Epithelial cell of esophagus (primary cell): ENCODE measurements around the gene CDH15.

Experiments
- DNase-seq: peaks from one replicate; pipeline ENCODE4 v3.0.0; 2010; ENCODE audit warnings: low read depth
- H3K4me3 ChIP-seq: 2 replicates; pipeline ENCODE4 v1.5.1; 2011; ENCODE audit warnings: mild to moderate bottlenecking, low read length, control low read depth
- CTCF ChIP-seq: IDR thresholded peaks from 2 replicates; pipeline ENCODE4 v1.5.1; 2011; ENCODE audit warnings: low read depth, mild to moderate bottlenecking, low read length, control low read depth, inconsistent platforms; ENCODE audit not compliant: insufficient read depth; ENCODE audit errors: missing control alignments

The CDH15 gene

DNA sequence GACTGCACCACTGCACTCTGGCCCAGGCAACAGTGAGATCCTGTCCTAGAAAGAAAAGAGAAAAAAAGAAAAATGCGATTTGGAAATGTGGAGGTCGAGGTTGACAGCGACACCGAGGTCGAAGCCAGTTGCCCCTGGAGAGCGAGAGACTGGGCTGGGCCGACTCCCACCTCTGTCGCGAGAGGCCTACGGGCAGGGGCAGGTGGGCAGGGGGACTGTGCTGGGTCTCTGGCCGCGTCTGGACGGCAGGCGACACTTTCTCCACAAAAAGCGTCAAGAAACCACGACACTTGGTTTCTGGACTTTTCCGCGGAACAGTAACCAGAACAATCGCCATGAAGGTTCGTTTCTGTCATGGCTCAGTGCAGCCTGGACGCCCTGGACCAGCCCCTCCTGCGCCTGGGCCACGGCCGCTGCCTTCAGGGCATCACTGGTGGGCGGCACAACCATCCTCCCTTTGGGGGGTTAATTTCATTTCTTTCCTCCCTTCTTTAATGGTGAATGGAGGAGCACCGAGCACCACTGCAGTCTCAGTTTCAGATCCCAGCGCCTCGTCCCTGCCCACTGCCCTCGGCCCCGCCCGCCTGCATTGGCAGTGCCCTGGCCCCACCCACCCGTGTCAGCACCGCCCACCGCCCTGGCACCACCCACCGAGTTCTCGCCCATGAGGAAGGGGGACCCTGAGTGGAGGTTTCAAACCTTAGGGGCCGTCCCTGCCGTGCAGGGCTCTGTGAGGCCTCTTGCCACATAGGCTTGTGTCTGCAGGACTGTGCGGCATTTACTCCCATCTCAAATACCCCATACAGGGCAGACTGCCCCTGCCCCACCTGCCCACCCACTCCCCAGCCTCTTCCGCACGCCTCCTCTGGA, 18.5 kb upstream of the CDH15 start:
- no peak overlapping the region for H3K4me3 ChIP-seq
- TF ChIP-seq CTCF, result no peak
- no peak for DNase-seq

DNA sequence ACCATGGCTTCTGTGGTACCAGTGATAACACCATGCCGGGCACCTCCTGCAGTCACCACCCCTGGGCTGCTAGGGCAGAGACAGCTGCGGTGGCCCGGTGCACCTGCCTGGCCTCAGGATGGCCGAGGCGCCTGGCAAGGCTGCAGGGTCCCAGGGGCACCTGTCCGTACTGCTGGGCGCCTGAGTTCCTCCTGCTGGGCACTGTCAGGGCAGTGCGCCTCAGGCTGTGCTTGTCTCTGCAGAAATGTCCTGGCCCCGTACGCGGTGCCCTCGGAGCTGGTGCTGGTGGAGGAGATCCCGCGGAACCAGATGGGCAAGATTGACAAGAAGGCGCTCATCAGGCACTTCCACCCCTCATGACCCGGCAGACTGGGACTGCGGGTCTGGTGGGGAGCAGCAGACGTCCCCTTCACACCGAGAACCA, 17.7 kb upstream of the CDH15 start:
- no peak overlapping the region for H3K4me3 ChIP-seq
- DNase-seq, result peak; percentile 65
- TF ChIP-seq CTCF, result no peak

GRCh38 chr16:89154390-89155183, 17.0 kb upstream of the CDH15 start:
- no peak overlapping the region for H3K4me3 ChIP-seq
- no peak for TF ChIP-seq CTCF
- no peak for DNase-seq

GRCh38 chr16:89155184-89155679, 16.3 kb upstream of the CDH15 start:
- no peak for TF ChIP-seq CTCF
- H3K4me3 ChIP-seq, result no peak overlapping the region
- DNase-seq, result no peak

DNA sequence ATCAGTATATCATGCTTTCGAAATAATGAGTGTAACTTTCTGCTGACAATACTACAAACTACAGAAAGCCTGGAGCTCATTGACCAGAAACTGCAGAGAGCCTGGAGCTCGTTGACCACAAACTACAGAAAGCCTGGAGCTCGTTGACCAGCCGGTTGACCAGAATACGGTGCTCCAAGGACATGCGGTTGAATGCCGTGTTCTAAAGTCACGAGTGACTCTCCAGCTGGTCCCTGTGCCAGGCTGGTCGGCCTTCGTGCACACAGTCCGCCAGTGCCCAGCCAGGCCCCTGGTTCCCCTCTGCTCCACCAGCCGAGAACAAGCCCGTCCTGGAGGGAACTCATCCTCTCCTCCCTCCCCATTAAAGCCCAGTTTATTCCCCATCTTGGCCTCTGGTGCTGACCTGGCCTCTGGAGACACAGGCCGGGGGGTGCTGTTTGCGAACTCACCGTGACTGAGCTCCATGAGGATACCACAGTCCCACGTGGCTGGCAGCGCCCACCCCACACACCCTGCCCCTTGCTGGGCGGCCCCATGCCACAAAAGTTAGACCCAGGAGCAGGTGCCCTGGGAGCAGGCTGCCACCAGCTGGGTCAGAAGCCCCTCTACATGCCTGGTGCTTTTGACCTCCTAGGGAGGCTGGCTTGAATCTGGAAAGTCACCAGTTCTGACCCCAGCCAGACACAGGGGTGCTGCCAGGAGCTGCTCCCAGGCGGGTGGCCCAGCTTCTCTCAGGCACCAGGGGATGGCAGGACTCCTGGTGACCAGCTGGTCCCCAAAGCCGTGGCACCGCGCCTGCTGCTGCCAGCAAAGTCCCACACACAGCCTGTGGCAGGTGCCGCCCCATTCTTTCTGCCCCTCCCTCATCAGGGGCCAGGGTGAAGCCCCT, 15.5 kb upstream of the CDH15 start:
- DNase-seq, result no peak
- H3K4me3 ChIP-seq, result no peak overlapping the region
- TF ChIP-seq CTCF, result no peak
